Activated CD4-positive, CD25-positive, alpha-beta regulatory T cell (primary cell): ENCODE measurements around the gene GLYATL3.

Experiments used
- DNase-seq, 4 experiments: peaks; one replicate each; lab custom pipeline; 2025; lab: John Stamatoyannopoulos, UW

Gene GLYATL3

GRCh38 chr6:49514571-49515484 lies 15.1 kb downstream of the GLYATL3 start:
- no peak for DNase-seq

GRCh38 chr6:49515485-49516146 lies 15.9 kb downstream of the GLYATL3 start:
- DNase-seq: no peak

- DNase-seq: no peak
Measured at GRCh38 chr6:49516147-49516505, 16.4 kb downstream of the GLYATL3 start.

DNA sequence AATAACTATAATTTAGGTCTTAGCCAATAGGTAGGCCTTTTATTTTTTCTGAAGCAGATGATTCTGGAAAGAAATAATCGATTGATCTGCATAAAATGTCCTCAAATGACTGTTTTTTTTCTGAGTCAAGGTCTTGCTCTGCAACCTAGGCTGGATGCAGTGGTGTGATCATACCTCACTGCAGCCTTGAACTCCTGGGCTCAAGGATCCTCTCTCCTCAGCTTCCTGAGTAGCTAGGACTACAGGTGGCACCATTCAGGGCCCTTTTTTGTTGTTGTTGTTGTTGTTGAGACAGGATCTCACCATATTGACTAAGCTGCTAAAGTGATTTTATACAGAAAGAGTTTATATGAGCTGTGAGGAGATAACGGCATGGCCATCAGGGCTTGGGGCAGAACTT lies 18.2 kb downstream of the GLYATL3 start:
- no peak for DNase-seq

- DNase-seq: no peak
Measured at GRCh38 chr6:49519660-49520059, 19.9 kb downstream of the GLYATL3 start.

DNA sequence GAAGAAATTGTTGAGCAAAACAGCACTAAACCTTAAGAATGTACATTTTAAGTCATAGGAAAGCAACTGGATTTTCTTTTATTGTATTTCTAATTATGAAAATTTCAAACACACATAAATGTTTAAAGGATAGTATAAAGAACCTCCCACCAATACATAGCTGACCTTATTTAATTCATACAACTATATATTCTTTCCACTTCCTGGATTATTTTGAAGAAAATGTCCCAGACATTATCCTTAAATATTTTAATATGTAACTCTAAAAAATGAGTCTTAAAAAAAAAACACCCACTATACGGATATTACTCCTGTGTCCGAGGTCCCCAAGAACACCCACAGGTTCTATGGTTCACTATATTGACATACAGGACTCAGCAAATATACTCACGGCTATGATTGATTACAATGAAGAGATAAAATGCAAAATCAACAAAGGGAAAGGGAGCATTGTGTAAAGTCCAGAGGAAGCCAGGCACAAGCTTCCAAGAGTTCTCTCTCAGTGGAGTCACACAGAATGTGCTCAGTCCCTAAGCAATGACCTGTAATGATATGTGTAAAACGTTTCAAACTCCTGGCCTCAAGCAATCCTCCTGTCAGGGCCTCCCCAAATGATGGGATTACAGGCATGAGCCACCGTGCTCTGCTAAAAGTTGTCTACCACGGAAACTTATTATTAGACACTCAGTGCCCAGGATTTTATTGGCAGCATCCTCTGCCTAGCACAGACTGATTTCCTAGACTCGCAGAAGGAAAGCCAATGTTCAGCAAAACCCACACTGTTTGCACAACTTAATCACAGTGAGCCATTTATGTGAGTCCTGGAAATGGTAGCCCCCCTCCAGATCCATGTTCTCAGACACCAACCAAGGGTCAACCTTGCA lies 23.2 kb downstream of the GLYATL3 start:
- DNase-seq: no peak

DNA sequence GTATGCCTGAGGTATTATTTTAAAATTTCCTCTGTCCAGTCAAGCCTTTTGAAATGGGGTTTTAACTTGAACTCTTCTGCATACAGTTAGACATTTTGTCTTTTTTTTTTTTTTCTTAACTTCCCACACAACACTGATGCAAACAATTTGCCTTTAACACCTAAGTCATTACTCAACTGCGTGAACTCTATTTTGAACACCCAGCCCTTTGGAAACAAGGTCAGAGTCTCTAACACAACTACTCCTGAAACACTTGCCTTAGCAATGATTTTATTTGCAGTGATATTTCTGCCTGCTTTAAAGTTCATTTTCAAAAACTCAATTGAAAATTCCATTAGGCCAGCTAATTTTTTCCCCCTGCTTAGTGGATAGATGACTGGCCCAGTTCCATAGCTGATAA lies 24.2 kb downstream of the GLYATL3 start:
- no peak for DNase-seq

DNA sequence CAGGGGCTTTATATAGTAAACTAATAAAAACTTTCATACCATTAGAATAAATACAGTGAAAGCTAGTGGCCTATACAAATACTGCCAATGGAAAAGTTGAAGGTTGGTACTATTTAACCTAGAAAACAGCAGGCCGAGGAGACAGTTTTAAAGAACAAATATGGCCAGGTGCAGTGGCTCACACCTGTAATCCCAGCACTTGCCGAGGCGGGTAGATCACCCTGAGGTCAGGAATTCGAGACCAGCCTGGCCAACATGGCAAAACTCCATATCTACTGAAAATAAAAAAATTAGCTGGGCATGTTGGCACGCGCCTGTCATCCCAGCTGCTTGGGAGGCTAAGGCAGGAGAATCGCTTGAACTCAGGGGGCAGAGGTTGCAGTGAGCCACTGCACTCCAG lies 24.8 kb downstream of the GLYATL3 start:
- DNase-seq: no peak

GRCh38 chr6:49526598-49526997 lies 26.9 kb downstream of the GLYATL3 start:
- DNase-seq: no peak

GRCh38 chr6:49527320-49527719 lies 27.6 kb downstream of the GLYATL3 start:
- no peak for DNase-seq

- no peak for DNase-seq
Measured at GRCh38 chr6:49528571-49528970, 28.8 kb downstream of the GLYATL3 start.

DNA sequence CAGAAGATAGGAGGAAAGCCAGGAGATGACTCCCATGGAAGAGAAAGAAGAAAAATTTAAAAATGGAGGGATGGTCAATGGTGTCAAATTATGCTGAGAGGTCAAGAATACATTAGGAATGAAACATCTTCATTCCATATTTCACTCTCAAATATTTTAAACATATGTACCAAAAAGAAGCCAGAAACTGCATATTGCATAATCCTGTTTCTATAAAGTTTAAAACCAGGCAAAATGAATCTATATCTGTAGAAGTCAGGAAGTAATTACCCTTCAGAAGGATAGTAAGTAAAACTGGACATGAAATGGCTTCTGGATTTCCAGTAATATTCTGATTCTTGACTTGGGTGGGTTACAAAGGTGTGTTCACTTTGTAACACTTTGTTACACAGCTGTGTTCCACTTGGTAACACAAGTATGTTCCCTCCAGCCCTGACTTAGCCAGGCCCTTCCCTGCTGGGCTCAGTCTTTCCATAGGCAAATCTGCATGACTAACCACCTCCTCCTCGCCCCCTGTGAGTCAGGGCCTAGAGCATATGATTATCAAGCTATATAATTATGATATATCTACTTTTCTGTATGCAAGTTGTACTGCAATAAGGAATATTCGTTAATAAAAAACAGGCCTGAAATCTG lies 30.5 kb downstream of the GLYATL3 start:
- DNase-seq: no peak

- DNase-seq: no peak
Measured at GRCh38 chr6:49531774-49532569, 32.2 kb downstream of the GLYATL3 start.

DNA sequence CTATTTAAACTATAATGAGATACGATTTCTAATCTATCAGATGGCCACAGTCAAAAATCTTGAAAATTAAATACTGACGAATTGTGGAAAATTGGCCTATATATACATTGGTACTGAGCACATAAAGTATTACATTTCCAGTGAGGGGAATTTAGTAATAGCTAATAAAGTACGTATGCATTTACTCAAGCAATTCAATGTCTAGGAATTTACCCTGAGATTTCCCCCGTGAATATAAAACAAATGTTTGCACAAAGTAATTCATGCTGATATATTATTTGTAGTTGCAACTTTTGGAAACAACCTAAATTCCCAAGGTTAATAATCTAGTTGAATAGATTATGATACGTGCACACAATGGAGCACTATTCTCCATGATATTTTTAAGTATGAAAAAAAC lies 36.1 kb downstream of the GLYATL3 start:
- no peak for DNase-seq

- DNase-seq: no peak
Measured at GRCh38 chr6:49539102-49539501, 39.4 kb downstream of the GLYATL3 start.

- no peak for DNase-seq
Measured at GRCh38 chr6:49540614-49541013, 40.9 kb downstream of the GLYATL3 start.

DNA sequence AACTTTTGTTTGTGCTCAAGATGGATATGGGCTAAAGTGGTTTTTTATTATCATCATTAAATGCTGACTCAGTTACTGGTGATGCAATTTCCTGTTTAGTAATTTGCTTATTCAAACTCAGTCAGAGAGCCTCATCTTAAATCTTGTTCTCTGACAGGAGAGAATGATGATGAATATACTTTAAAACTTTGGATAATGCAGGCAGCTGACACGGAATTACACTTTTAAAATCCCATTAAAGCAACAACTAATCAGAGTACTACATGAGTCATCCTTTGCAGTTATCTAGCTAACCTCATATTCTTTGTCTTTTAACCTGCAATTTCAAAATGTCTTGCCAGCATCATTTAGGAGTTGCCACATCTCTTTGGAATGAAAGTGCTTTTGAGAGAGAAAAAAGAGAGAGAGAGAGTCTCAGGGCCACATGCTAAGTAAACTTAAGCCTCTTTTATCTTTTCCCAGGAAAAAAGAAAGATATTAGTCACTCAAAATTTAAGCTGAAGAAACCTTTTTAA lies 41.5 kb downstream of the GLYATL3 start:
- DNase-seq: no peak

- no peak for DNase-seq
Measured at GRCh38 chr6:49541936-49542335, 42.2 kb downstream of the GLYATL3 start.

- no peak for DNase-seq
Measured at GRCh38 chr6:49543087-49543858, 43.5 kb downstream of the GLYATL3 start.

GRCh38 chr6:49546331-49546730 lies 46.6 kb downstream of the GLYATL3 start:
- no peak for DNase-seq
